Measurements from ENCODE around the gene CRIM1. TPM values are rescaled to one million over a fixed set of nuclear protein-coding genes. Genes with fewer than 3 reads are reported as not detected.
A peak's percentile ranks its signal among the peaks of the same experiment; 100 is the strongest.

CRIM1 gene
- total RNA-seq, 1 experiment from 2014 or later: 27.6 TPM

DNA sequence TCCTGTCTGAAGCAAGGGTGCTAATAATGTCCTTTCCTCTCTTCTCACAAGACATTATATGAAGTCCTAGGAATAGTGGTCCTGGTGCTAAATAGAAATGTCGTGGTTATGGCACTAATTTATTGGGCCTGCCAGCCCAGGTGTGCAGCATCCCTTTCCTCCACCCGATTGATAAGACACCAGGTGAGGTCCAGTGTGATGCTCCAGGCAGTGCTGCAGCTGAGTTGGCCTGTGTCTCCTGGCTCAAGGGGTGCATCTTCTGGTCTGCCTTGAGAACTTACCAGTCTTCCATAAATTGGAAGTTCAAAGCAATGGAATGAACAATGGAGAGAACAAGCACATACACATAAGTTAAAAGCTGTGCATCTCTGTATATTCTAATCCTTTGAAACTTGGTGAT, 26.9 kb downstream of the CRIM1 start:
- Histone ChIP-seq H3K79me2 (ENCODE audit: insufficient read depth, low read length) (peaks cover 23% of the 10 kb centered on the region; the same call in 1 of the 2 replicates), H3K56ac (ENCODE audit: insufficient read length, low read depth, low read length) (no peak overlapping the region), H2BK120ac (ENCODE audit: low read depth, low read length, poor library complexity, severe bottlenecking) (no peak overlapping the region), H2BK20ac (ENCODE audit: low read depth, low read length, poor library complexity, severe bottlenecking) (no peak overlapping the region), H3K18ac (ENCODE audit: insufficient read length, low read depth, low read length) (no peak overlapping the region), H3K9ac (ENCODE audit: extremely low read depth, insufficient read length, low read length) (no peak overlapping the region), H2BK12ac (ENCODE audit: insufficient read length, low read depth, low read length) (no peak overlapping the region), H2AFZ (ENCODE audit: low read length) (no peak overlapping the region), H4K20me1 (ENCODE audit: control insufficient read depth, insufficient read depth, insufficient read length) (no peaks in the 10 kb centered on the region), H3K23me2 (ENCODE audit: insufficient read length, low read depth, low read length, poor library complexity, severe bottlenecking) (no peaks in the 10 kb centered on the region), H3K9me3 (ENCODE audit: control insufficient read depth, low read depth, low read length) (no peaks in the 10 kb centered on the region), H3K27ac (ENCODE audit: insufficient read length, low read depth, low read length) (no peak overlapping the region), H3K14ac (ENCODE audit: insufficient read depth, low read length) (no peak overlapping the region), H4K8ac (replicated peaks; ENCODE audit: insufficient read length, low read depth, low read length) (no peak overlapping the region), H3K4me1 (ENCODE audit: insufficient read depth, low read length) (peaks cover 13% of the 10 kb centered on the region), H2BK15ac (ENCODE audit: low read depth, low read length) (no peak overlapping the region), H2BK5ac (ENCODE audit: insufficient read length, low read length) (no peak overlapping the region), H4K91ac (ENCODE audit: insufficient read length, low read depth, low read length) (no peak overlapping the region), H3K79me1 (ENCODE audit: insufficient read depth, low read depth, low read length, poor library complexity, severe bottlenecking) (no peaks in the 10 kb centered on the region), H3K4ac (ENCODE audit: low read depth, low read length) (no peak overlapping the region), H2AK5ac (ENCODE audit: insufficient read length, low read length) (peak overlapping the region; percentile 38), H3K27me3 (ENCODE audit: insufficient read depth, low read length) (no peaks in the 10 kb centered on the region), H4K5ac (ENCODE audit: insufficient read length, low read depth, low read length) (no peak overlapping the region), H3K4me2 (ENCODE audit: insufficient read depth, insufficient read length, low read length) (no peak overlapping the region), H3K23ac (ENCODE audit: insufficient read length, low read depth, low read length) (no peak overlapping the region), H3T11ph (ENCODE audit: low read length) (no peak overlapping the region)
- Mint-ChIP-seq H3K4me3 (no peak overlapping the region), H3K27ac (no peak overlapping the region), H3K27me3 (ENCODE audit: low read depth) (no peaks in the 10 kb centered on the region; the same call in 1 of the 2 replicates), H3K4me1 (peaks cover 52 to 60% of the 10 kb centered on the region in 2 experiments), H3K9me3 (no peaks in the 10 kb centered on the region; a peak in 1 of 5 replicates), H3K36me3 (ENCODE audit: insufficient read depth in 1 of 3, low read depth in 3 of 3) (peaks cover 0 to 10% (median 5%) of the 10 kb centered on the region in 3 experiments; a peak in 4 of 7 replicates)
- TF ChIP-seq, protein P1, sequence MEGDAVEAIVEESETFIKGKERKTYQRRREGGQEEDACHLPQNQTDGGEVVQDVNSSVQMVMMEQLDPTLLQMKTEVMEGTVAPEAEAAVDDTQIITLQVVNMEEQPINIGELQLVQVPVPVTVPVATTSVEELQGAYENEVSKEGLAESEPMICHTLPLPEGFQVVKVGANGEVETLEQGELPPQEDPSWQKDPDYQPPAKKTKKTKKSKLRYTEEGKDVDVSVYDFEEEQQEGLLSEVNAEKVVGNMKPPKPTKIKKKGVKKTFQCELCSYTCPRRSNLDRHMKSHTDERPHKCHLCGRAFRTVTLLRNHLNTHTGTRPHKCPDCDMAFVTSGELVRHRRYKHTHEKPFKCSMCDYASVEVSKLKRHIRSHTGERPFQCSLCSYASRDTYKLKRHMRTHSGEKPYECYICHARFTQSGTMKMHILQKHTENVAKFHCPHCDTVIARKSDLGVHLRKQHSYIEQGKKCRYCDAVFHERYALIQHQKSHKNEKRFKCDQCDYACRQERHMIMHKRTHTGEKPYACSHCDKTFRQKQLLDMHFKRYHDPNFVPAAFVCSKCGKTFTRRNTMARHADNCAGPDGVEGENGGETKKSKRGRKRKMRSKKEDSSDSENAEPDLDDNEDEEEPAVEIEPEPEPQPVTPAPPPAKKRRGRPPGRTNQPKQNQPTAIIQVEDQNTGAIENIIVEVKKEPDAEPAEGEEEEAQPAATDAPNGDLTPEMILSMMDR (conservative IDR thresholded peaks at IDR 0.05): no peak
- WGBS (ENCODE audit: extremely low coverage, insufficient read length, low lambda C conversion rate): no CpG with 5 or more reads among the region's 2 CpGs
- no peak for DNase-seq
